Measurements from ENCODE around the gene DEFB124.

- TF ChIP-seq, protein P1, sequence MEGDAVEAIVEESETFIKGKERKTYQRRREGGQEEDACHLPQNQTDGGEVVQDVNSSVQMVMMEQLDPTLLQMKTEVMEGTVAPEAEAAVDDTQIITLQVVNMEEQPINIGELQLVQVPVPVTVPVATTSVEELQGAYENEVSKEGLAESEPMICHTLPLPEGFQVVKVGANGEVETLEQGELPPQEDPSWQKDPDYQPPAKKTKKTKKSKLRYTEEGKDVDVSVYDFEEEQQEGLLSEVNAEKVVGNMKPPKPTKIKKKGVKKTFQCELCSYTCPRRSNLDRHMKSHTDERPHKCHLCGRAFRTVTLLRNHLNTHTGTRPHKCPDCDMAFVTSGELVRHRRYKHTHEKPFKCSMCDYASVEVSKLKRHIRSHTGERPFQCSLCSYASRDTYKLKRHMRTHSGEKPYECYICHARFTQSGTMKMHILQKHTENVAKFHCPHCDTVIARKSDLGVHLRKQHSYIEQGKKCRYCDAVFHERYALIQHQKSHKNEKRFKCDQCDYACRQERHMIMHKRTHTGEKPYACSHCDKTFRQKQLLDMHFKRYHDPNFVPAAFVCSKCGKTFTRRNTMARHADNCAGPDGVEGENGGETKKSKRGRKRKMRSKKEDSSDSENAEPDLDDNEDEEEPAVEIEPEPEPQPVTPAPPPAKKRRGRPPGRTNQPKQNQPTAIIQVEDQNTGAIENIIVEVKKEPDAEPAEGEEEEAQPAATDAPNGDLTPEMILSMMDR (IDR thresholded peaks at IDR 0.05), result no peak
- no peak for TF ChIP-seq POLR2A (IDR thresholded peaks at IDR 0.05)
Observed at GRCh38 chr20:31522731-31523130, 47.8 kb upstream of the DEFB124 start.

Data from lower leg skin (tissue), 3 donors.